Cerebellar cortex (tissue), 1 donor: ENCODE data around the gene FAM181B.

ENCODE experiments used
- DNase-seq: peaks from one replicate; pipeline ENCODE4 v3.0.0-alpha.2; 2015; ENCODE audit warnings: low spot score

The FAM181B gene, protein sequence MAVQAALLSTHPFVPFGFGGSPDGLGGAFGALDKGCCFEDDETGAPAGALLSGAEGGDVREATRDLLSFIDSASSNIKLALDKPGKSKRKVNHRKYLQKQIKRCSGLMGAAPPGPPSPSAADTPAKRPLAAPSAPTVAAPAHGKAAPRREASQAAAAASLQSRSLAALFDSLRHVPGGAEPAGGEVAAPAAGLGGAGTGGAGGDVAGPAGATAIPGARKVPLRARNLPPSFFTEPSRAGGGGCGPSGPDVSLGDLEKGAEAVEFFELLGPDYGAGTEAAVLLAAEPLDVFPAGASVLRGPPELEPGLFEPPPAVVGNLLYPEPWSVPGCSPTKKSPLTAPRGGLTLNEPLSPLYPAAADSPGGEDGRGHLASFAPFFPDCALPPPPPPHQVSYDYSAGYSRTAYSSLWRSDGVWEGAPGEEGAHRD

DNA sequence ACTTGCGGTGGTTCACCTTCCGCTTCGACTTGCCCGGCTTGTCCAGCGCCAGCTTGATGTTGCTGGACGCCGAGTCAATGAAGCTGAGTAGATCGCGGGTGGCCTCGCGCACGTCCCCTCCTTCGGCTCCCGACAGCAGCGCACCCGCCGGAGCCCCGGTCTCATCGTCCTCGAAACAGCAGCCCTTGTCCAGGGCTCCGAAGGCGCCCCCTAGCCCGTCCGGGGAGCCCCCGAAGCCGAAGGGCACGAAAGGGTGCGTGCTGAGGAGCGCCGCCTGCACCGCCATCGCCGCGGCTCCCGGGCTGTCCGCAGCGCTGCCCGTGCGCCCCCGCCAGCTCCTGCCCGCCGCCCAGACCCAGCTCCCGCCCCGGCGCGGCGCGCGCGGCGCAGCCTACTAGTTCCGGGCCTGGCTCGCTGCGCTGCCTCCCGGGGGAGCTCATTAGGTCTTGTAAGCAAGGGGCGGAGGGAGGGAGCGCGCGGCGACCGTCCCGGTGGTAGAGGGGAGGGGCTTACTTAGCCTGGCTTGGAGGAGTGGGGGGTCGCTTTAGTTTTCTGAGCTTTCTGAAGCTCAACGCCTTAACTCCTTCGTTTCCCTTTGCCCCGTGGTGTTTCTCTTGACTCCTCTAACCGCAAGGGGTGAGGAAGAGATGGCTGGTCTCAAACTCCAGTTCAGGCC is at the start of gene FAM181B:
Gene FAM181B (minus strand): TSS at position 421 of the 676 bp plus-strand sequence. CDS start 135 bp downstream, at position 286.
- peak; percentile 18 for DNase-seq

DNA sequence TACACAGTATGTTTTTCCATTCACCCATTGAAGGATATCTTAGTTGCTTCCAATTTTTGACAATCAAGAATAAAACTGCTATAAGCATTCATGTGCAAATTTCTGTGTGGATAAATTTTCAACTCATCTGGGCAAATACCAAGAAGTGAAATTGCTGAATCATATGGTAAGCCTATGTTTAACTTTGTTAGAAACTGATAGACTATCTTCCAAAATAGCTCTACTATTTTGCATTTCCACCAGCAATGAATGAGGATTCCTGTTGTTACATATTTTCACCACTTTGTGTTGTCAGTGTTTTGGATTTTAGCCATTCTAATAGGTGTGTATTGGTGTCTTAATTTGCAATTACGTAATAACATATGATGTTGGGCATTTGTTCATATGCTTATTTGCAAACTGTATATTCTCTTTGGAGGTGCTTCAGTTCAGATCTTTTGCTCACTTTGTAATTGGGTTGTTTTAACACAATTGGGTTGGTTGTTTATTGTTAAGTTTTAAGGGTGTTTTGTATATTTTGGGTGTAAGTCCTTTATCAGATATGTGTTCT is 49.2 kb upstream of the FAM181B start:
- DNase-seq, result no peak

DNA sequence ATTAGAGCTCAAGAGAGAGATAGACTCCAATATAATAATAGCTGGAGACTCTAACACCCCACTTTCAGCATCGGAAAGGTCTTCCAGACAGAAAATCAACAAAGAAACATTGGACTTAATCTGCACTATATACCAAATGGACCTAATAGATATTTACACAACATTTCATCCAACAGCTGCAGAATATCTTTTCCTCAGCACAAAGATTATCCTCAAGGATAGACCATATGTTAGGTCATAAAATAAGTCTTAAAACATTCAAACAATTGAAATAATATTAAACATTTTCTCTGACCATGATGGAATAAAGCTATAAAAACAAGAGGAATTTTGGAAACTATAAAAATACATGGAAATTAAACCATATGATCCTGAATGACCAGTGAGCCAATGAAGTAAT is 45.1 kb upstream of the FAM181B start:
- DNase-seq, result no peak

DNA sequence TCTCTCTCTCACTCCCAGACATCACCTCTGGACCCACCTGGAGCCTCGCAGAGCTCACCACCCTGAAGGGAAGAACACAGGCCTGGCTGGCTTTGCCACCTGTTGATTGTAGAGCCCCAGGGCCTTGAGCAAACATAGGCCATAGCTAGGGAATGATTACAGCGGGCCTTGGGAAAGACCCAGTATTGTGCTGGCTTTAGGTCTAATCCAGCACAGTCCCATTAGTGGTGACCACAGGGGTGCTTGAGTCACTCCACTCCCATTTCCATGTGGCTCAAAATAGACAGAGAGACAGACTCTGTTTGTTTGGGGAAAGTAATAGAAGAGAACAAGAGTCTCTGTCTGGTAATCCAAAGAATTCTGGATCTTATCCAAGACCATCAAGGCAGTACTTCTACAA is 42.7 kb upstream of the FAM181B start:
- DNase-seq, result no peak

DNA sequence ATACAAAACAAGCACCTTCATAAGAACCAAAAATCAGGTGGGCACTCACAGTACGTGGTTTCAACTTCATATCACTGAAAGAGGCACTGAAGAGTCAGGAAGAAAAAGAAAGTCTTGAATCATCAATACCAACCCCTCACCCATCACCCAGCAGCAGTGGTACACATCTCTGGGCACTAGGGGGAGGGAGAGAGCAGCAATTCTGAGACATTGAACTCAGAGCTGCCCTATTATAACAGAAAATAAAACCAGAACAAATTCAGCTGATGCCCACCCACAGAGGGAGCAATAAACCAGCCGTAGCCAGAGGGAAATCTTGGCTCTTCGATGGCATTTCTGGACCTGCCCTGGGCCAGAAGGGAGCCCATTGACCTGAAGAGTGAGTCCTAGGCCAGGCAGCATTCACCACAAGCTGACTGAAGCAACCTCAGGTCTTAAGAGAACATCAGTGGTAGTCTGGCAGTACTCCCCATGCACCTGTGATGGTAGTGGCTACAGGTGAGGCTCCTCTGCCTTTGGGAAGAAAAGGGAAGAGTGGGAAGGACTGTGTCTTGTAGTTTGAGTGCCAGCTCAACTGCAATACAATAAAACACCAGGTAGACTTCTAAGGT is 42.2 kb upstream of the FAM181B start:
- DNase-seq, result peak; percentile 27

DNA sequence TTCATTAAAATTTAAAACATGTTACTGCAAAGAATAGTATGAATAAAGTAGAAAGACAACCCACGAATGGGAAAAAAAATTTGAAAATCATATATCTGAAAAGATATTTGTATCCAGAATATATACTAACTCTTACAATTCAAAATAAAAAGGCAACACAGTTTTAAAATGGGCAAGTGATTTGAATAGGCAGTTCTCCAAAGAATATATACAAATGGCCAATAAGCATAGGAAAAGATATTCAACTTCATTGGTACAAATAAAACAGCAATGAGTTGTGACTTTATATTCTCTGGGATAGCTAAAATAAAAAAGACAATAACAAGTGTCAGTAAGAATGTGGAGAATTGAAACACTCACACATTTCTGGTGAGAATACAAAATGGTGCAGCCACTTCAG is 41.6 kb upstream of the FAM181B start:
- no peak for DNase-seq

DNA sequence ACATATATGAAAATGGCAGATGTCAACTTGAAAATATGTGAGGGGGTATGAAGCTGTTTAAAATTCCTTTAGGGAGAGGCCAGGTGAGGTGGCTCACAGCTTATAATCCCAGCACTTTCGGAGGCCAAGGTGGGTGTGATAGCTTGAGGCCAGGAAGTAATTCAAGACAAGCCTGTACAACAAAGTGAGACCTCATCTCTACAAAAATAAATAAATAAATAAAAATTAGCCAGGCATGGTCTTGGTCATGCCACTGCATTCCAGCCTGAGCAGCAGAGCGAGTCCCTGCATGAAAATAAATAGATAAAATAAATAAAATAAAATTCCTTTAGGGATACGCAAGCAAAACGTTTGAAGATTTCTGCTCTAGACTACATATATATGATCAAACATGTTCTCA is 38.1 kb upstream of the FAM181B start:
- no peak for DNase-seq

DNA sequence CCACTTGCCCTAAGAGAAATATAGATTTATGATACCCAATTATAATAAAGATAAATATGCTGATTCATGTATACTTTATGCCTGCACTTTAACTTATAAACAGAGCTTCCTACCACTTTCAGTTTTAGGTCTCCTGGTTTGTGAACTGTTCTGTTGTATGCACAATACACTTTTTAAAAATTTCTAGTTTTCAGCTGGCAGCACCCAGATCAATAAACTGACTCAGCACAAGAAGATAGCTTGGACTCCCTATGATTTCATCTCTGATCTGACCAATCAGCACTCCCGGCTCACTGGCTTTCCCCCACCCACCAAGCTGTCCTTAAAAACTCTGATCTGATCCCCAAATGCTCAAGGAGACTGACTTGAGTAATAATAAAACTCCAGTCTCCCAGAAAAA is 33.5 kb upstream of the FAM181B start:
- DNase-seq, result no peak

DNA sequence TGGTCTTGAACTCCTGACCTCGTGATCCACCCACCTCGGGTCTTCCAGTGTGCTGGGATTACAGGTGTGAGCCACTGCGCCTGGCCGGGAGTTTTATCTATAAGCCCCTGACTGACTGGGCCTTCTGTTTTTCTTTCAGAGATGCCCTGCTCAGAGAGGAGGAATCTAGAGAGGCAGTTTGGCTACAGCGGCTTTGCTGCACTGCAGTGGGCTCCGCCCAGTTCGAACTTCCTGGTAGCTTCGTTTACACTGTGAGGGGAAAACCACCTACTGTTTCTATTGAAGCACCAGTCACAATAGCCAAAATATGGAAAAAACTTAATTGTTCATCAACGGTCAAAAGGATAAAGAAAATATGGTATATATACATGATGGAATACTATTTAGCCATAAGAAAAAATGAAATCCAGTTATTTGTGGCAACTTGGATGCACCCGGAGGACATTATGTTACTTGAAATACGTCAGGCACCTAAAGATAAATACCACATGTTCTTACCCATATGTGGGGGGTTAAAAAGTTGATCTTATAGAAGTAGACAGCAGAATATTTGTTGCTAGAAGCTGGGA is 31.9 kb upstream of the FAM181B start:
- DNase-seq, result no peak

DNA sequence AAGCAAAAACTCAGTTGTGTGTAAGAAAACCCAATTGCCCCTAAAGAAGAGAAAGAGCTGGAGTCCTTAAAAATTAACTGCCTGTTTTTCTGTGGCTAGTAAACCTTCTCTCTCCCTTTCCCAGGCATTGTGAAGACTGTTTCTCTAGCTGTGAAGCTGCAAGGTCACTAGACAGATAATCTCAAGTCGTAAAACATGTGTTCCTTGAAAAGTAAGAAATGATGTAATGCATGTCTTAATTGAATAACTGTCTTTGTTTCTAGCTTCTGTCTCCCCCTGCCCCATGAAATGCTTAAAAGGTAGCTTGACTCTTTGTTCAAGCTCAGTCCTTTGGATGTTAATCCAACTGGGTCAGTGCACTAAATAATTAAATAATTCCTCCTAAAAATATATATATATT is 29.5 kb upstream of the FAM181B start:
- no peak for DNase-seq

DNA sequence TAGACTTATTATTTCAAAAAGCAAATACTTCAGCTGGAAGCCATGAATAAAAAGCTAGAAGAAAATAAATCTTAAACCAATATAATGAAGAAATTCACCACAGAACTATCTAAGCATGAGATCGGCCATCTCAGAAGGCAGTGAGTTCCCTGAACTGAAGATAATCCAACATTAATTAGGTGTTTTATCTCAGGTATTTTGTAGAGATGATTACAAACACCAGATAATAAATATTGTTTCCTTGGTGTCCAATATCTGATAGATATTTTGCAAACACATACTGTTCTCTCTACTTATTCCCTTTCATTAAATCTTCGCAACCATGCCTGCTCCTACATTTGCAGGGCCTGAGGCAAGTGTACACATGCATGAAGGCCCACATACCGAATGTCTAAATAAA is 26.0 kb upstream of the FAM181B start:
- DNase-seq, result no peak

DNA sequence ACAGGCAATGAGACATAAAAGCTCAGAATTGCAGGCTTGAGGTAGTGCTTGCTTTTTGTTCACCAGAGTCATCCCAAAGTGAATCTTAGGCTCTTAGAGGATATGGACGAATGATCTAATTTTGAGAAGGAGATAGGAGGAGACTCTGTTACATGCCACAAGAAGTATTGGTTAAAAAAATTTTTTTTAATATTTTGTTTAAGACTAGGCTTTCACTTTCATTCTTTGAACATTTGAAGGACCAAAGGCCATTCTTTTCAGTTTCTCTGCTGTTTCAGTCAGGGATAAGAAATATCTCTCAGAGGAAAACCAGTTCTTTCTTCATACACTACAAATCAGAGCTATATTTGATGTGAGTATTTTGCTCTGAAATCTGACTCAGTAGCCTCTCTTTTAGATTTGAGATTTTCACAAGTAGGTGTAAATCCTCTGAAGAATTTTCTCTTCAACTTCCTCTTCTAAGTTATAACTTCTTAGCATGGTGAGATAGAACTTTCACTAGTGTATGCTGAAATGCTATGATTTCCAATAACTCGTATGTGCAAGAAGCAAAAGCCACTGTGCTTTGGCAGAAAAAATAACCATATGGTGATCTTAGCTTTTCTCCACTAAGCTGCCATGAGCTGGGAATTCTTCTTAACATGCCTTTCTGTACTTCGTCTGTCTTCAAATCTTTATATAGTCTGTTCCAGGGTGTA is 24.1 kb upstream of the FAM181B start:
- no peak for DNase-seq

DNA sequence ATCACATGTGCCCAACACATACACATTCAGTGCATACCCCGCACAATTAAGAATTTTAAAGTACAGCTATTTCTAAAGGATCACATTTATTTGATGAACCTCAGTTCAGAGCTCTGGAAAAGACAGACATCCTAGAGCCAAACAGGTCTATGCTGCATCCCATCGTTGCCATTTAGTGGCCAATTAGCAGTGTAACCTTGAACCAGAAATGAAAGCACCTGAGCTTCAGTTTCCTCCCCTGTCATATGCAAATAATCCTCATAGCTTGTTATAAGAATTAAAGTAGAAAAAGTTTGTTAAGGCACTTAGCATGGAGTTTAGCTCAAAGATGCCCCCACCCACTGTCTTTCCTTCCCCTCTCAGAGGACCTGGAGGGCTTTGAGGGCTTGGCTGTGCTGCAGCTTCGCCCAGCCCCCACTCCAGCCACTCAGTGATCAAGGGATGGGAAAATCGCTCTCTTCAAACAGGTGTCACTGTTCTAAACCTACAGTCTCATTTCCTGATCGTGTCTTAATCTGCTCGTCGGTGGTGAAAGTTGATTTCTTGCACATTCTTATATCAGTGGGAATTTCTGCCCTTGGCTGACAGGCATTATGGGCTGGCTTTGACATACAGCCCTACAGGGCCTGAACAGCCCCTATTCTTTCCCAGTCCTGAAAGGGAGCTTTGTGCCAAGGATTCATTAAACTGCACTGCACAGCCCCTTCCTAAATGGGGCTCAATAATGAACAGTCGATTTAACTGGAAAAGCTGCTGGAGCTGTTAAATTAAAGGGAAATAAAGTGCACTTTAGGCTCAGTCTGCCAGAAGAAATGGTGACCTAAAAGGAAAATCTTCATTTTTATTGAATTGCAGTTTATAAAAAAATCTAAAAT is 23.3 kb upstream of the FAM181B start:
- DNase-seq, result peak; percentile 12

DNA sequence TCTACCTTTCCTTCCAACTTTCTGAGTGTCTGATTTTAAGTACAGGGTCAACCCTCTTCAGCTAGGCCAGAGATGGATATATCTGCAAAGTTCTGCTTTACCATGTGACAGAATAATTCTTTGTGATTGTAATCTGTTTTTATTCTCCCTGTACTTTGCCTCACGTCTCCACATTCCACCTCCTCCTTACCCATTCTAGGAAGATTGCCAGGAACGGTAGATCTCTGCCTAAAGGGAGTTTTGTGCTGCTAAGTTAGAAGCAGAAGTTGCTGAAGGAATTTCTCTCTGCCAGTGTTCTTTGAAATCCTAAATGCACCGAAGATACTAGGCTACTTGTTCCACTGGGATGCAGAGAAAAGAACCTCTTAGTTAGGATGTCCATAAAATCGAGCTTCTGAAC is 20.7 kb upstream of the FAM181B start:
- no peak for DNase-seq

DNA sequence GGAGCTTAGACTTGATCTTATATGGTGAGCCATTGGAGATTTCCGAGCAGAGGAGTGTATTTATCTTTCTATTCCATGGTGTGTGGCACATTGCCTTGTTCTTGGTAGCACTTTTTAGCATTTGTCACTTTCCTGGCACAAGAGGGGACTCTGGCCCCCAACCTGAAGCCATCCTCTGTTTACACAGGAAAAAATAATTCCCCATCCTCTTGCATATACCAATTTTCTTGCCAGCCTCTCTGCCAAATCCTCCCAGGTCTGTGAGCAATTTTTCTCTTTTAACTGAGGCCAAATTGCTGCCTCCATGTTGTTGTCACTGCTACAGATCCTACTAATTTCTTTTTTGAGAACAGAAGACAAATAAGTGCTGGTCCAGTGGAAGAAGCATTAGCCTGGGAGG is 20.3 kb upstream of the FAM181B start:
- DNase-seq, result no peak

DNA sequence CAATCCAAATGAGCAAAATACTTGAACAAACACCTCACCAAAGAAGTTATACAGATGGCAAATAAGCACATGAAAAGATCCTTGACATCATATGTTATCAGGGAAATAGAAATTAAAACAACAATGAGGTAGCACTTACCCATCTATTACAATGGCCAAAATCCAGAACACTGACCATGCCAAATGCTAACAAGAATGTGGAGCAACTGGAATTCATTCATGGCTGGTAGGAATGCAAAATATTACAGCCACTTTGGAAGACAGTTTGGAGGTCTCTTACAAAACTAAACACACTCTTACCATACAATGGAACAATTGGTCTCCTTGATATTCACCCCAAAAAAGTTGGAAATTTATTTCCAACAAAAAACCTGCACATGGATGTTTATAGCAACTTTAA is 19.1 kb upstream of the FAM181B start:
- no peak for DNase-seq

DNA sequence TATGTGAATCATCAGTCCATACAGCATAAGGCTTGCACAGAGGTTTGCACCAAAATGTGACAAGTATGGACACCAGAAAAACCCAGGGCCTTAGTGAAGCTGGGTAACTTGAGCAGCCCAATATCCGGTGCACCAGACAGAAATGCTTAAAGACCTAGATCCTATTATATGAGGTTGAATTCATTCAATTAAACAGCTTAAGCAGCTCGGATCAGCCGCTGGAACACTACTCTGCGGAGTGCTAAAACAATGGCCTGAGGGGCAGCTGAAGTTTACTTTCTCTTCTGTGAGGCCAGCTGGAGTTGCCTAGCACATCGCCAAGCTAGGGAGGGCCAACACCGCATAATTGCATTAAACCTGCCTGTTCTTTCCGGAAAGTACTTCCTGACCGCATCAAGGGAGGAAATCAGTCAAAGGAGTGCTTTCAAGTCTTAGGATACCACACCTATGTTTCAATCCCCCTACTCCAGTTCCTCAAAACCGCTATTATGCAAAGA is 17.0 kb upstream of the FAM181B start:
- DNase-seq, result no peak

DNA sequence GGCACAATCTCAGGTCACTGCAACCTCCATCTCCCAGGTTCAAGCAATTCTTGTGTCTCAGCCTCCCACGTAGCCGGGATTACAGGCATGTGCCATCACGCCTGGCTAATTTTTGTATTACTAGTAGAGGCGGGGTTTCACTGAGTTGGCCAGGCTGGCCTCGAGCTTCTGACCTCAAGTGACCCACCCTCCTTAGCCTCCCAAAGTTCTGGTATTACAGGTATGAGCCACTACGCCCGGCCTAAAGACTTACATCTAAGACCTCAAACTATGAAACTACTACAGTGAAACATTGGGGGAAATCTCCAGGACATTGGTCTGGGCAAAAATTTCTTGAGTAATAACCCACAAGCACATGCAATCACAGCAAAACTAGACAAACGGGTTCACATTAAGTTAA is 13.8 kb upstream of the FAM181B start:
- no peak for DNase-seq

DNA sequence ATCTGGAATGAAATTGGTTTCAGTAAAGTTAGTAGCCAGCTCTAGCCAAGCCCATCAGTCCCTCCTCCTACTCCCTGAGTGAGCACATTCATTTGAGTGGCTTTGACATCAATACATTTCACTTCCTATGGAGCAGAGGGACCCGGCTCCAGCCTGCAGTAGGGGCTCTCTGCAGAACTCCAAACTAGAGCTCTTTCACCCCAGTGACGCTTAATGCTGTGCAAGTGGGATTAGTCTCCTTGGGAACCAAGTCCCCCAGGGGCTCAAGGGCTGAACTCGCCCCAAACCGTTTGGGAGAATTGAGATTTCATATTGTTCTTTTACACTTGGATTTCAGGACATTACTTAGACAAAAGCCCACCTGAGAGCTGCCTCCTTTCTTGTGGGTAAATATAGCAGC is 4.4 kb upstream of the FAM181B start:
- DNase-seq, result no peak

DNA sequence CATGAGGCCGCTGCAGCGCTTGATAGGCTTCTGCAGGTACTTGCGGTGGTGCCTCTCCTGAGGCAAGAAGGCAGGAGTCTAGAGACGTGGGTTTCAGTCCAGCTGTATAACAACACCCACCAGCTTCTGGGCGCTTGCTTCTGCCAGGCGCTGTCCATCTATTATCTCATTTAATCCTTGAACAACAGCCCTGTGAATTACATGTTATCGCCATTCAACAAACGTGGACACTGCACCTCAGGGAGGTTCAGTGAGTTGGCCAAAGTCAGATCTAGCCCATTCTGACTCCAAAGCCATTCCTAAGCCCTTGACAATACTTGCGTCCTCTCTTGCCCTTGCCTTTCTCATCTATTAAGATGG is 436 bp upstream of the FAM181B start:
- DNase-seq, result no peak
